Panc1 (cell line): Measurements from ENCODE around the gene CCBE1. TPM values are rescaled to one million over a fixed set of nuclear protein-coding genes. Genes with fewer than 3 reads are reported as not detected.

Experiments
- ATAC-seq: fragments of 200-7000 bp; cut with Tn5 transposase; 2 replicates; pipeline ENCODE4 v1.9.1; 2020; ENCODE audit warnings: mild to moderate bottlenecking, moderate library complexity
- BruUV-seq: library from RNA; stranded (reverse); fragments of 400-500 nt; replicated peaks from 2 replicates; lab custom pipeline; 2021; lab: Mats Ljungman, UMichigan
- CTCF ChIA-PET: fragments of 300-600 bp; sonication (Branson Sonifier 250); formaldehyde crosslinking; loops from one replicate; lab custom pipeline; 2022; ENCODE audit warnings: antibody characterized with exemption; lab: Charles Lee
- POLR2A ChIA-PET: fragments of 300-600 bp; sonication (Branson Sonifier 250); formaldehyde crosslinking; loops from one replicate; lab custom pipeline; 2022; ENCODE audit warnings: antibody characterized with exemption; lab: Charles Lee
- DNase-seq: peaks from one replicate; pipeline ENCODE4 v3.0.0-alpha.2; 2010; ENCODE audit warnings: low read depth, low spot score
- H3K27ac ChIP-seq: 2 replicates; pipeline ENCODE4 v1.5.1; 2011; ENCODE audit warnings: mild to moderate bottlenecking, low read length, inconsistent platforms
- H3K27me3 ChIP-seq: fragments of 200-500 bp; sonication (Bioruptor generic); 2 replicates; pipeline ENCODE4 v1.6.0; 2014; ENCODE audit warnings: low read length, inconsistent platforms; ENCODE audit not compliant: control insufficient read depth, insufficient read depth
- H3K36me3 ChIP-seq: fragments of 200-500 bp; sonication (Bioruptor generic); 2 replicates; pipeline ENCODE4 v1.5.1; 2014; ENCODE audit warnings: inconsistent platforms, mild to moderate bottlenecking, low read length, moderate library complexity; ENCODE audit not compliant: control insufficient read depth, insufficient read depth
- H3K4me1 ChIP-seq: 2 replicates; pipeline ENCODE4 v1.5.1; 2011; ENCODE audit warnings: inconsistent platforms, mild to moderate bottlenecking, low read length, moderate library complexity; ENCODE audit not compliant: control insufficient read depth, insufficient read depth
- H3K4me3 ChIP-seq, 2 experiments: 2 replicates each; pipeline ENCODE4 v1.5.1; 2011 to 2012; ENCODE audit warnings: low read depth in 2 of 2, low read length in 2 of 2, mild to moderate bottlenecking in 2 of 2, inconsistent platforms in 1 of 2, moderate library complexity in 1 of 2
- H3K9me3 ChIP-seq: fragments of 200-500 bp; sonication (Bioruptor generic); 2 replicates; pipeline ENCODE4 v1.5.1; 2014; ENCODE audit warnings: low read depth, mild to moderate bottlenecking, inconsistent platforms, low read length, moderate library complexity; ENCODE audit not compliant: control insufficient read depth, insufficient read depth
- POLR2AphosphoS5 ChIP-seq: IDR thresholded peaks from 2 replicates; pipeline ENCODE4 v1.6.1; 2012; ENCODE audit warnings: mild to moderate bottlenecking, low read depth, low read length, moderate library complexity
- TCF7L2 ChIP-seq: IDR thresholded peaks from 2 replicates; pipeline ENCODE4 v1.6.1; 2011; ENCODE audit warnings: mild to moderate bottlenecking, low read depth, low read length, inconsistent platforms
- in situ Hi-C: cut with HindIII; loops from 2 replicates; pipeline ENCODE4 v1.10.0; 2016; ENCODE audit warnings: low sequenced_read_pairs, low pct_unique_long_range_greater_than_20kb
- intact Hi-C: fragments of 100-400 bp; cut with micrococcal nuclease; formaldehyde crosslinking; loops from one replicate; pipeline ENCODE4 v1.10.0; 2022; ENCODE audit not compliant: unreplicated experiment
- total RNA-seq: library from RNA; stranded (reverse); gene quantifications from one replicate; pipeline ENCODE4 v1.2.1, GENCODE V29; 2021; ENCODE audit not compliant: unreplicated experiment

The CCBE1 gene
- total RNA-seq, 1 experiment from 2014 or later: 0.13 TPM

GRCh38 chr18:59381949-59382348 lies 315.3 kb downstream of the CCBE1 start:
- BruUV-seq: no TSS peak
- POLR2A ChIA-PET: no interaction called here

More at GRCh38 chr18:59381949-59382348, 315.3 kb downstream of the CCBE1 start:
- TF ChIP-seq TCF7L2 (no peak), POLR2AphosphoS5 (no peak)
- Histone ChIP-seq H3K9me3 (no peaks in the 10 kb centered on the region), H3K4me3 (no peak overlapping the region), H3K27me3 (no peaks in the 10 kb centered on the region; the same call in 1 of the 2 replicates), H3K4me1 (no peaks in the 10 kb centered on the region), H3K36me3 (no peaks in the 10 kb centered on the region), H3K27ac (no peak overlapping the region)
- DNase-seq (no peak), ATAC-seq (no peak)
- in situ Hi-C loops: no loop called here
- intact Hi-C loops: no loop called here
- CTCF ChIA-PET: no interaction called here

Other genes starting within 250 kb of the CCBE1 start
- 7.7 TPM for gene PMAIP1, start 202.6 kb upstream of the CCBE1 start, total RNA-seq